Erythroblast (primary cell): ENCODE data around the gene NAT8L.

ENCODE experiments used
- GATA1 ChIP-seq: IDR thresholded peaks from 2 replicates; pipeline ENCODE4 v1.6.1; 2011; ENCODE audit warnings: low read depth, mild to moderate bottlenecking, control low read depth, low read length, moderate library complexity
- POLR2A ChIP-seq: IDR thresholded peaks from 2 replicates; pipeline ENCODE4 v1.6.1; 2011; ENCODE audit warnings: mild to moderate bottlenecking, low read length

GRCh38 chr4:2046031-2046961 is 12.8 kb upstream of the NAT8L start:
- no peak for TF ChIP-seq POLR2A
- no peak for TF ChIP-seq GATA1
